ENCODE data around the gene ASCC3.
"Not testable (repeated sequence)": the region's sequence is repeated elsewhere in the genome, so short reads cannot be mapped to it uniquely, and the experiment has no call there.

The ASCC3 gene

GRCh38 chr6:100889351-100889750, 8.2 kb upstream of the ASCC3 start:
- DNase-seq (ENCODE audit: low read depth in 2 of 2) = no peak

- DNase-seq (ENCODE audit: low read depth in 2 of 2) = no peak
These were observed 4.9 kb upstream of the ASCC3 start for GRCh38 chr6:100886076-100886475.

DNA sequence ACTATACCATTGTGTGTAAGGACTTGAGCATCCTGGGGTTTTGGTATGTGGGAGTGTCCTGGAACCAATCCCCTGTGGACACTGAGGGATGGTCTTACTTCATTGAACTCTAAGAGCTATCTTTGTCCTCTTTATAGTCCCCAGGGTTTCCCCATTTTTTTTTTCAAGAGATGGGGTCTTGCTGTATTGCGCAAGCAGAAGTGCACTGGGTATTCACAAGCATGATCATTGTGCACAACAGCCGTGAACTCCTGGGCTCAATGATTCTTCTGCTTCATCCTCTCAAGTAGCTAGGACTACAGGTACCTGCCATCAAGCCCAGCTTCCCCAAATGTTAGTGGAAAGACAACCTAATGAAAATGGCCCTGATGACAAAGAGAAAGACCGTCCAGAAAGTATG, 2.2 kb upstream of the ASCC3 start:
- DNase-seq (ENCODE audit: low read depth in 2 of 2) = no peak

- no peak for DNase-seq (ENCODE audit: low read depth in 2 of 2)
These were observed 545 bp upstream of the ASCC3 start for GRCh38 chr6:100881707-100882040.

GRCh38 chr6:100880149-100880852, 828 bp downstream of the ASCC3 start:
- DNase-seq (ENCODE audit: low read depth in 2 of 2) = no peak

- DNase-seq (ENCODE audit: low read depth in 2 of 2) = no peak
These were observed 1.8 kb downstream of the ASCC3 start for GRCh38 chr6:100879317-100879716.

- no peak for DNase-seq (ENCODE audit: low read depth in 2 of 2)
These were observed 3.3 kb downstream of the ASCC3 start for GRCh38 chr6:100877851-100878250.

DNA sequence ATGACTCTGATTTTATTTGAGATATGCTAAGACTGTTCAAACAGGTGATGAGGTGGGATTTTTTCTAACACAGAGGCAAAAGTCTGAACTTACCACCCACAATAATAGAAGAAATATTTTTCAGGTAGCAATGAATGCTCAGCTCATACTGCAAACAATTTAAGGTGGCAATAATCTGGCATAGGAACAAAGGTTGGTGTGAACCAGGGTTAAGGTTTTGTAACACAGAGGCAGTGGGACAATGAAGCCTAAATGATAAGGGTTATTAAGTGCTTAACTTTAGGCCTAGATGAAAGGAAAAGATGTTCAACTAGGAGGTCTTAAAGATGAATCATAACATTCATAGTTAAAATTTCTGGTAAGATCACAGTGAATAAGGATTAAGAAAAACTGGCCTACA, 4.9 kb downstream of the ASCC3 start:
- no peak for DNase-seq (ENCODE audit: low read depth in 2 of 2)

GRCh38 chr6:100865525-100865924, 15.6 kb downstream of the ASCC3 start:
- no peak for DNase-seq (ENCODE audit: low read depth in 2 of 2)

DNA sequence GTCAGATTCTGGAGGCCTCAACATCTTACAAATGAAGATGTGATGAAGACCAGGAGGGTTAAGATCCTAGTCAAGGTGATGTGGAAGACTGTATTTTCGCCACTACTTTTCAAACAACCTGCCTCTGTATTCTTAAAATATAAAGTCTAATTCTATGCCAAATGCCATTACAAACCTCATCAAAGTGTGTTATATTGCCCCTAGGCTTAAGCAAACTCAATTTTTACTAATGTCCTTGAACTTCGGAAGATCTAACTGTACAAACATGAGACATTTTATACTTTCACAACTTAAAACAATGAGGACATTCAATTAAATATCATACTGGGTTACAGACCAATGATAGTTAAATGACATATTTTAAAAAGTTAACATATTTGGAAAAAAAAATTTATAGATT, 19.1 kb downstream of the ASCC3 start:
- no peak for DNase-seq (ENCODE audit: low read depth in 2 of 2)

GRCh38 chr6:100856146-100856545, 25.0 kb downstream of the ASCC3 start:
- no peak for DNase-seq (ENCODE audit: low read depth in 2 of 2)

DNA sequence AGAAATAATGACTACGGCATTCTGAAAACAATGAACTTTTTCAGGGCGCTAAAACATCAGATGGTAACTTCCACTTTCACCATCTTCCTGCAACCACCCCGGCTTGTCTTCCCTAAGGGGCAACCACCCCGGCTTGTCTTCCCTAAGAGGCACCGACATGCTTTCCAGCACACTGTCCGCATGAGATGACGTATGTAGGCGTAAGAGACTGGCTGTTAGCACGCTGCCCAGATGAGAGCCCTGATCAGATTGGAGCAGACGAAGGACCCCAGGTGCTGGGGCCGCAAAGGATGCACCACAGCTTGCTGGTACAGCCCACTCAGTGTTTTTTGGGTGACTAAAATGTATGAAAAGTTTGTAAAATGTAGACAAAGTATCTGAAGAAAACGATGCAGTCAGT, 29.3 kb downstream of the ASCC3 start:
- DNase-seq (ENCODE audit: low read depth in 2 of 2) = no peak

DNA sequence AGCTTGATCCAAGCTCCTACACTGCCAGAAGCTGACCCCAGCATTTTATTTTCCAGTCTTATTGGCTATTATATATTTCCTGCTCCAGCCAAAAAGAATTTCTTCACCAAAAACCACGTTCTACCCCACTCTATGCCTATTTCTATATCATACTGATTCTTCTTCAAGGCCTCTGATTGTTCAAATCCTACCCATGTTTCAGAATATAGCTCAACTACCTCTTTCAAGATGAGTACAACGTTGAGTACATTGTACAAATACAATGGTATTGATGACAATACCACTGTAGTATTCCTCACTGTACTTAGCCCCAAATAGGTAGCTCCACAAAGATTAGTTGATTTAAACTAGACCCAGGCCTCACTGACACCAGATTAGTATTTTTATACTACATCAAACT, 31.0 kb downstream of the ASCC3 start:
- DNase-seq (ENCODE audit: low read depth in 2 of 2) = no peak

DNA sequence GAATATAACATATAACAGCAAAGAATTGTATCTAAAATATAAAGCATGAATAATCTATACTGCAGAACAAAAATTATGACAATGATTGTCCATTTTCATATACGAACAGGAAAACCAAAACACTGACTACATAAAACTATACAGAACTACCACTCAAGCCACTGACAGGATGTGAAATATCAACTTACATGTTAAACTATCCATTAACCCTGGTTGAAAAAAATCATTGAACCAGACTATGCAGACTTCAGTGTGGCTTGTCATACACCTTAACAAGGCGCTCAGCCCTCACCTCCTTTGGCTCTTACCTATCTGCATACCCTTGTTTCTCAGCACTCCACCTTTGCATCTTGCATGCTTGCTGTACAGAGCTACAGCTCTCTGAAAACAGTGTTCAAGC, 34.9 kb downstream of the ASCC3 start:
- no peak for DNase-seq (ENCODE audit: low read depth in 2 of 2)

GRCh38 chr6:100845676-100846075, 35.5 kb downstream of the ASCC3 start:
- DNase-seq (ENCODE audit: low read depth in 2 of 2) = no peak

DNA sequence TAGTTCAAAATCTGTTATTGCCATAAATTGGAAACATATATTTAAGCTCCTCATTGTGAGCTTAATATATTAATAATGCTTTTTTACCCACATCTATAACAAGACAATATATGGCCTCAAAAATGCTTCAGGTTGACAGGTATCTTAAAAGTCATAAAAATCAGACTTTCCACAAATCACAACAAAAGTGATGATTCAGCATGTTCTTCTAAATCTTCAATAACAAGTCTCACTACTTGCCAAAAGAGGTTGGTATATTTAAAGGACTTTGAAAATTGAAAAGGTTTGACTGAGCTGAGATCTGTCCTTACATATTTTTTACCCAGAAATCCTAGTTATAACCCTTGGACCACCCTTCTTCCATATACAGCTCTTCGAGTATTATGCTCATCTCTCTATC, 41.7 kb downstream of the ASCC3 start:
- no peak for DNase-seq (ENCODE audit: low read depth in 2 of 2)

DNA sequence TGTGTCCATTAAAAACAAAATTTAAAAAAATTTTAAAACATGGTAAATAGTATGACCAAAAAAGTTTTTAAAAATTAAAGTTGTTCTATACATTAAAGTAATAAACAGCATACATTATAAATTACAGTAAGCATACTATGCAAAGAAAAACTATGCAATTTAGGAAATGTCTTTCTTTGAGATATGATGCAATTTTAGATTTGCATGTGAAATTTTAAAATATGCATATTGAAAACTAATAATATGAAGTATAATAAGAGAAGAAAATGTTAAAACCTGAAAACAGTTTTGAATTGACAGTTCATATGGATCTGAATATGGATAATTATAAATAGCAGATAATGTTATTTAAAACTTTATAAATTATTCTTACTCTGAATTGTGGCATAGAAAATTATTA, 43.1 kb downstream of the ASCC3 start:
- DNase-seq (ENCODE audit: low read depth in 2 of 2) = no peak

DNA sequence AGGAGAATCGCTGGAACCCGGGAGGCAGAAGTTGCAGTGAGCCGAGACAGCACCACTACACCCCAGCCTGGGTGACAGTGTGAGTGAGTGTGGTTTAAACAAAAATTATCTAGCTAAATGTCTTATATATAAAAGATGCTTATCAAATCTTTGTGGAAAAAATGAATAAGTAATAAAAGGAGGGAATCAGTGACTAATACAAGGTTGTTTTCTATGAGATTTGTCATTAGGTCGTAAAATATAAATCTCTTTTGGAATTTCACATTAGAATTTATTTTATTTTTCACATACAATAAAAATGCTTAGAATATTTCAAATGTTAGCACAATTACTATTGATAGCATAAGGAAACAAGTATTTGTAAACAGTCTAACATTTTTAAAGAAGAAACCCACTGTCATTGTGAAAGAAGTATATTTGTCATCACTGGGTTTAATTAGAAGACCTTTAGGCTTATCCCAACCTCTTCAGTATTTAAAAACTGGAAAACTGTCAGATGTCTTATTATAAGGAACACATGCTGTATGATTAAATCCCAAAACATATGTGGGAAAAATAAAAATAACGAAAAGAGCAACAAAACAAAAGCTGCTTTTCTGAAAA, 47.1 kb downstream of the ASCC3 start:
- DNase-seq (ENCODE audit: low read depth in 2 of 2) = no peak

- DNase-seq (ENCODE audit: low read depth in 2 of 2) = not testable (repeated sequence)
These were observed 52.0 kb downstream of the ASCC3 start for GRCh38 chr6:100829077-100829595.

- DNase-seq (ENCODE audit: low read depth in 2 of 2) = no peak
These were observed 58.1 kb downstream of the ASCC3 start for GRCh38 chr6:100823041-100823440.

GRCh38 chr6:100818066-100818465, 63.1 kb downstream of the ASCC3 start:
- no peak for DNase-seq (ENCODE audit: low read depth in 2 of 2)

DNA sequence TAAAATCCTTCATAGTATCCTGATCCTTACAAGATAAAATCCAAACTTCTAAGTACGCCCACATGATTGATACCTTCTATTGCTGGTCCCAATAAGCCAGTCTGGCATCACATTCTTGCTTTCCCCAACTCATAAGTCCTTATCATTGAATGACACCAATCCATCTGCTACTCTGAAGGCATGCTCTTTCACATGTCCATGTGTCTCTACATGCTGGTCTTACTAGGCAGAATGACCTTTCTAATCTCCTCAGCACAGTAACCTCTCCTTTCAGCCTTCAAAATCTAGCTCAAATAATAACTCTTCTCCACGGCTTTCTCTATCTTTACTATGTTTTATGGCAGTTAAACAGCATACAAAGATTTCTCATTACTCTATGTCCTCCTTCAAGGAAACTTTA, 71.1 kb downstream of the ASCC3 start:
- no peak for DNase-seq (ENCODE audit: low read depth in 2 of 2)

DNA sequence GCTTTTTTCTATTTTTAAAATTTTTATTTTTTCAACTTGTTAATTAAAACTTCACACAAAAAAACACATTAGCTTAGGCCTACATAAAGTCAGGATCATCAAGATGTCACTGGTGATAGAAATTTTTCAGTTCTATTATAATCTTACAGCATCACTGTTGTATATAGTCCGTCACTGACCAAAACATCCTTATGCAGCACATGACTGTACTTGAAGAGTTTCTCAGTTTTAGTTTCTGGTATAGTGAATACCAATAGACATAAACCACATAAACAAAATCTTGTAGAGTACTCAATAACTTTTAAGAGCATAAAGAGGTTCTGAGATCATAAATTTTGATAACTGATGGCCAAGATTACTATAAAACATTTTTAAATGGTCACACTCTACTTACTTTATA, 71.8 kb downstream of the ASCC3 start:
- DNase-seq (ENCODE audit: low read depth in 2 of 2) = no peak
